ENCODE data around the gene GDI2. TPM values are rescaled to one million over a fixed set of nuclear protein-coding genes. Genes with fewer than 3 reads are reported as not detected.
"Not testable (repeated sequence)": the region's sequence is repeated elsewhere in the genome, so short reads cannot be mapped to it uniquely, and the experiment has no call there.

Gene GDI2
- total and polyA plus RNA-seq, 10 donors = 100 to 272 (median 198) TPM

DNA sequence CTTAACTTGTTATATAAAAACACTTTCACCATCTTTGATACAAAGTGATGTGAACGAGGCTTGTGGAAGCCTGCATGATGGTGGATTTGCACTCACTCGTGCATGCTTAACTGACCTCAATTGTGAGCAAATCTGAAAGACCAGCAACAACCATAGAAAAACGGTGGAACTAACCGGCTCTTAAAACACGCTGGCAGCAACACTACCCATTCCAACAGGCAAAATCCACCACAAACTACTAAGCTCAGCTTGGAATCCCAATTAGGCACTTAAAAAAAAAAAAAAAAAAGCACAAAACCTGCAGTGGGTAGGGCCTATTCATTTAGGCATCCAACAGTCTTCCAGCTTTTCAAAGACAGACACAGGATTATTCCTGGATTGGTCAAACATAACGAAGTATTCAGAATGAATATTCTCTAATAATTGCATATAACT, 1.8 kb downstream of the GDI2 start:
- Histone ChIP-seq H3K27me3 (replicated peaks in 1 of 7) (no peaks in the 10 kb centered on the region), H3K27ac (peak overlapping the region in 7 of 8 donors; percentile 10 to 99 (median 41)), H3K4me1 (peaks cover 36 to 88% (median 75%) of the 10 kb centered on the region in 6 donors), H3K9me3 (no peaks in the 10 kb centered on the region), H3K36me3 (peaks cover 0 to 13% (median 0%) of the 10 kb centered on the region in 6 donors), H3K4me3 (peak overlapping the region in 7 of 8 donors; percentile 18 to 92 (median 89))
- no peak for DNase-seq
- 3 to 10% (median 8%) methylated on average over 6 of the region's 6 CpGs for WGBS, 5 donors
- TF ChIP-seq POLR2AphosphoS5 (IDR thresholded peaks at IDR 0.05) (no peak), POLR2A (IDR thresholded peaks at IDR 0.05) (no peak)
- TF ChIP-seq, protein P1, sequence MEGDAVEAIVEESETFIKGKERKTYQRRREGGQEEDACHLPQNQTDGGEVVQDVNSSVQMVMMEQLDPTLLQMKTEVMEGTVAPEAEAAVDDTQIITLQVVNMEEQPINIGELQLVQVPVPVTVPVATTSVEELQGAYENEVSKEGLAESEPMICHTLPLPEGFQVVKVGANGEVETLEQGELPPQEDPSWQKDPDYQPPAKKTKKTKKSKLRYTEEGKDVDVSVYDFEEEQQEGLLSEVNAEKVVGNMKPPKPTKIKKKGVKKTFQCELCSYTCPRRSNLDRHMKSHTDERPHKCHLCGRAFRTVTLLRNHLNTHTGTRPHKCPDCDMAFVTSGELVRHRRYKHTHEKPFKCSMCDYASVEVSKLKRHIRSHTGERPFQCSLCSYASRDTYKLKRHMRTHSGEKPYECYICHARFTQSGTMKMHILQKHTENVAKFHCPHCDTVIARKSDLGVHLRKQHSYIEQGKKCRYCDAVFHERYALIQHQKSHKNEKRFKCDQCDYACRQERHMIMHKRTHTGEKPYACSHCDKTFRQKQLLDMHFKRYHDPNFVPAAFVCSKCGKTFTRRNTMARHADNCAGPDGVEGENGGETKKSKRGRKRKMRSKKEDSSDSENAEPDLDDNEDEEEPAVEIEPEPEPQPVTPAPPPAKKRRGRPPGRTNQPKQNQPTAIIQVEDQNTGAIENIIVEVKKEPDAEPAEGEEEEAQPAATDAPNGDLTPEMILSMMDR (IDR thresholded peaks at IDR 0.05 in 8 of 11, conservative IDR thresholded peaks at IDR 0.05 in 3 of 11) = no peak
- intact Hi-C loops (cut with DNase I; ENCODE audit: low total_unique reads) = loop anchor here (10.0 kb wide), 2 partner anchors 63 to 127 kb away; partner anchors contain the start of gene TASOR2

DNA sequence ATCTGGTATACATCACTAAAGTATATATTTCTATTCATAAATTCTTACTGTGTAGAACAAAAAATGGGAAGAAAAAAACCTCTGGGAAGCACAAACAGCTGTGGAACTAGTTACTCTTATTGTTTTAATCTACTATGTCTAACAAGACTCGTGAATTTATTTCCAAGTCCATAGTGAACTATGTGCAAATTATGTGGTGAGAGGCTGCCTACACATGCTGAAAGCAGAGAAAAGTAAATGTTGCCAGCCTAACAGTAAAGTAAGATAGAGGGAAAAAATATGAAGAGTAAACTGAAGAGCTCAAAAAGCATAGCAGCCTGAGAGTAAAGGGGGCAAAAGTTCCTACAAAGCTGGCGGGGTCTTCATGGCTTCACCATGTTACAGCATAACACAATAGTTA, 3.0 kb downstream of the GDI2 start:
- peaks cover 46 to 88% (median 80%) of the 10 kb centered on the region in 6 donors for H3K4me1 ChIP-seq
- intact Hi-C loops (cut with DNase I; ENCODE audit: low total_unique reads) = loop anchor here (10.0 kb wide), 2 partner anchors 65 to 125 kb away; partner anchors contain the start of gene TASOR2
- no peak for DNase-seq

DNA sequence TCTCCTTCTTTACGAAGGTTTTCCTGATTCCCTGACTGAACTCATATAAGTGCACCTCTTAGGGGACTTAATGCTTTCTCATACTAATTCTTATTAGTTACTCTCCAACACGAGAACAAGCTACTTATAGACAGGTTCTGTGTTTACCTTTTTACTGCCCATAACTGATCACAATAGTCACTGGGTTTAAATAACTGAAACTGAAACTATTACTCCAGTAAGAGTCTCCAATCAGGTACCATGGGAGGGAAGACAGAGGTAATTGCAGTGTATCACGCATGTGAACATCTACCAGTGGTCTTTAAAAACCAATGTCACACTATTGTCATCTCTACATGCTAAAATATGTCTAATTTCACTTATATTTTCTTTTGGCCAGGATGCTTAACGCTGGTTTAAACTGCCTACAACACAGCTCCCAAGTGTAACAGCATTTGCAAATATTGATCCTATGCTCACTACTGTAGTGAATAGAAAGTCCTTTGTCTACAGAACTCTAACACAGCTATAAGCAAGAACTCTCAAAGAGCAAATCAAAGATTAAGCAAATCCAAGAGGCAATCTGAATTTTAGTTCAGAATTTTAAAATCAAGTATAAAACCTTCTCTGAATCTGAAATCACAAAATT, 3.6 kb downstream of the GDI2 start:
- Histone ChIP-seq H3K27ac (peak overlapping the region in 5 of 8 donors; percentile 3 to 99 (median 41)), H3K9me3 (no peaks in the 10 kb centered on the region), H3K36me3 (peaks cover 0 to 26% (median 0%) of the 10 kb centered on the region in 6 donors), H3K4me1 (peaks cover 42 to 88% (median 77%) of the 10 kb centered on the region in 6 donors), H3K4me3 (peak overlapping the region in 3 of 8 donors; percentile 3 to 89 (median 86)), H3K27me3 (replicated peaks in 1 of 7) (no peaks in the 10 kb centered on the region)
- no peak for DNase-seq
- TF ChIP-seq POLR2AphosphoS5 (IDR thresholded peaks at IDR 0.05) (no peak), POLR2A (IDR thresholded peaks at IDR 0.05) (no peak)
- TF ChIP-seq, protein P1 (IDR thresholded peaks at IDR 0.05 in 8 of 11, conservative IDR thresholded peaks at IDR 0.05 in 3 of 11) = no peak
- intact Hi-C loops (cut with DNase I; ENCODE audit: low total_unique reads) = loop anchor here (10.0 kb wide), 2 partner anchors 65 to 125 kb away; partner anchors contain the start of gene TASOR2
- WGBS, 5 donors = 39 to 59% (median 55%) methylated on average over 4 of the region's 4 CpGs

More for the DNA sequence above, 3.0 kb downstream of the GDI2 start:
- Histone ChIP-seq H3K27ac (peak overlapping the region in 4 of 8 donors; percentile 36 to 99 (median 68)), H3K4me3 (peak overlapping the region in 2 of 8 donors; percentile 86 to 89), H3K9me3 (no peaks in the 10 kb centered on the region), H3K27me3 (replicated peaks in 1 of 7) (no peaks in the 10 kb centered on the region), H3K36me3 (peaks cover 0 to 20% (median 0%) of the 10 kb centered on the region in 6 donors)
- no peak for TF ChIP-seq POLR2AphosphoS5 (IDR thresholded peaks at IDR 0.05)
- no peak for TF ChIP-seq POLR2A (IDR thresholded peaks at IDR 0.05)
- TF ChIP-seq, protein P1 (IDR thresholded peaks at IDR 0.05 in 8 of 11, conservative IDR thresholded peaks at IDR 0.05 in 3 of 11) = no peak
- 51 to 60% (median 54%) methylated on average over 2 of the region's 2 CpGs for WGBS, 5 donors

DNA sequence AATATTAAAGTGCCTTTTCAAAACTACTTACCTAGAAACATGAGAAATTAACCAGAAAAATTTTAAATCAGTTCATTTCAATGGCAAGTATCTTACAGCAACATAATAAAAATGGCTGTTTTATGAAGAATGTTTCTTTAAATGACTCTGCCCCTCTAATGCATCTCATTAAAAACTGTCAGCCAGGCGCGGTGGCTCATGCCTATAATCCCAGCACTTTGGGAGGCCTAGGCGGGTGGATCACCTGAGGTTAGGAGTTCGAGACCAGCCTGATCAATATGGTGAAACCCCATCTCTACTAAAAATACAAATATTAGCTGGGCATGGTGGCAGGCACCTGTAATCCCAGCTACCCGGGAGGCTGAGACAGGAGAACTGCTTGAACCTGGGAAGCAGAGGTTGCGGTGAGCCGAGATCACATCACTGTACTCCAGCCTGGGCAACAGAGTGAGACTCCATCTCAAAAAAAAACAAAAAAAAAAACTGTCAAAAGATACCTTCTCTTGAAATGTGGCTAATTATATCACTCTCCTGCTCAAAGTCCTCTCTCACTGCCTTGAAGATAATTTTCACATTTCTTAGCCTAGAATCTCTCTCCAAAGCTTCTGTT, 4.3 kb downstream of the GDI2 start:
- DNase-seq; H3K27me3 ChIP-seq (replicated peaks in 1 of 7); intact Hi-C loops (cut with DNase I; ENCODE audit: low total_unique reads); H3K9me3 ChIP-seq: not testable (repeated sequence)
- Histone ChIP-seq H3K27ac (peak overlapping the region in 5 of 8 donors; percentile 3 to 99 (median 41)), H3K4me3 (peak overlapping the region in 2 of 8 donors; percentile 86 to 89), H3K4me1 (peaks cover 37 to 88% (median 74%) of the 10 kb centered on the region in 6 donors), H3K36me3 (peaks cover 0 to 27% (median 0%) of the 10 kb centered on the region in 6 donors)
- WGBS, 5 donors = 77 to 91% (median 90%) methylated on average over 7 of the region's 7 CpGs

Data from spleen (tissue), 11 donors.